Activated CD4-positive, alpha-beta T cell treated with anti-CD3 and anti-CD28 coated beads, Interleukin-2, amount 10 ng/mL, durations not matched to agents 7 days and 5 days (primary cell): ENCODE data around the gene CEACAM21. TPM values are rescaled to one million over a fixed set of nuclear protein-coding genes. Genes with fewer than 3 reads are reported as not detected.
A peak's percentile ranks its signal among the peaks of the same experiment; 100 is the strongest.

Source experiments
- CTCF ChIA-PET: fragments of 350-600 bp; sonication (Branson Sonifier 250); formaldehyde crosslinking; loops from one replicate; lab custom pipeline; 2021; ENCODE audit warnings: antibody characterized with exemption; lab: Charles Lee
- POLR2A ChIA-PET: fragments of 350-600 bp; sonication (Branson Sonifier 250); formaldehyde crosslinking; loops from one replicate; lab custom pipeline; 2021; ENCODE audit warnings: antibody characterized with exemption; lab: Charles Lee
- DNase-seq: peaks from one replicate; pipeline ENCODE4 v3.0.0-alpha.2; 2020
- H3K27ac Mint-ChIP-seq: one replicate; pipeline ENCODE4 v1.8.0; 2021; ENCODE audit warnings: mild to moderate bottlenecking, moderate library complexity, mixed read lengths
- H3K27me3 Mint-ChIP-seq: one replicate; pipeline ENCODE4 v1.8.0; 2021; ENCODE audit warnings: mixed read lengths
- H3K36me3 Mint-ChIP-seq: one replicate; pipeline ENCODE4 v1.8.0; 2021; ENCODE audit warnings: low read depth, mixed read lengths
- H3K4me1 Mint-ChIP-seq: one replicate; pipeline ENCODE4 v1.8.0; 2021; ENCODE audit warnings: mixed read lengths
- H3K4me3 Mint-ChIP-seq: one replicate; pipeline ENCODE4 v1.8.0; 2021; ENCODE audit warnings: mild to moderate bottlenecking, moderate library complexity, mixed read lengths
- H3K9me3 Mint-ChIP-seq: one replicate; pipeline ENCODE4 v1.8.0; 2021; ENCODE audit warnings: mixed read lengths
- total RNA-seq, 2 experiments: library from RNA; stranded (reverse); gene quantifications; one replicate each; pipeline ENCODE4 v1.2.3, GENCODE V29; 2021

CEACAM21 gene
- total RNA-seq, 2 experiments from 2014 or later: 72.0 to 78.3 TPM

GRCh38 chr19:41540041-41540695 is 35.8 kb upstream of the CEACAM21 start:
- no peak for DNase-seq
- no peak overlapping the region for H3K27ac Mint-ChIP-seq
- CTCF ChIA-PET: interaction anchor here (1.4 to 1.9 kb wide), 2 partner anchors 8 to 91 kb away, joined by 4 to 6 read pairs; no protein-coding TSS in a partner anchor
- H3K9me3 Mint-ChIP-seq: no peaks in the 10 kb centered on the region
- H3K27me3 Mint-ChIP-seq: no peaks in the 10 kb centered on the region
- H3K4me3 Mint-ChIP-seq: no peak overlapping the region
- POLR2A ChIA-PET: no interaction called here
- H3K4me1 Mint-ChIP-seq: peaks cover 48% of the 10 kb centered on the region
- no peaks in the 10 kb centered on the region for H3K36me3 Mint-ChIP-seq

- POLR2A ChIA-PET: interaction anchor here (1.0 kb wide), 1 partner anchor 34 kb away, joined by 3 read pairs; the partner anchor contains the start of gene CEACAM21
These were observed 33.9 kb upstream of the CEACAM21 start for GRCh38 chr19:41541990-41542584.

DNA sequence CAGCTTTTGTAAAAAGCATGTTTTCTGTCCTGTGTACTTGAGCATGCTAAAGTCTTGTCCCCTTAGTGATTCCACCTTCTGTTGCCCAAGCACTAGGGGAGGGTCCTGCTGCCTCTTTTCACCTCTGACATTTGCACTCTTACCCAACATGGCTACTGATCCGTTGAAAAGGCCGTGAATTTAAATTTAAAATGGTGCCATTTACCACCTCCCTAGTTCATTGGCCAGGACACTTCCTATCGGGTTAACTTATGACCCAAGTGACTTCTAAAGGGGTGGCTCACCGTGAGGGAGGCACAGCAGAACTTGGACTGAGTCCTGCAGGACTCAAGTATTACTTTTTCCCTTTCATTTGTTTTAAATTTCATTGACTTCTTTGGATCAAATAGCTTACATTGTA is 33.3 kb upstream of the CEACAM21 start:
- POLR2A ChIA-PET: interaction anchor here (0.7 to 1.0 kb wide), 2 partner anchors 33 to 98 kb away, joined by 3 to 5 read pairs; partner anchors contain the start of gene CEACAM21
- no peak for DNase-seq
- peak overlapping the region; percentile 28 for H3K27ac Mint-ChIP-seq
- peaks cover 60% of the 10 kb centered on the region for H3K4me1 Mint-ChIP-seq
- H3K9me3 Mint-ChIP-seq: no peaks in the 10 kb centered on the region
- H3K4me3 Mint-ChIP-seq: no peak overlapping the region
- no peaks in the 10 kb centered on the region for H3K27me3 Mint-ChIP-seq
- CTCF ChIA-PET: interaction anchor here (1.0 to 2.3 kb wide), 4 partner anchors 12 to 27 kb away, joined by 3 to 14 read pairs (median 4); no protein-coding TSS in a partner anchor
- H3K36me3 Mint-ChIP-seq: no peaks in the 10 kb centered on the region

More at GRCh38 chr19:41541990-41542584, 33.9 kb upstream of the CEACAM21 start:
- H3K9me3 Mint-ChIP-seq: no peaks in the 10 kb centered on the region
- H3K4me1 Mint-ChIP-seq: peaks cover 57% of the 10 kb centered on the region
- no peaks in the 10 kb centered on the region for H3K36me3 Mint-ChIP-seq
- peak overlapping the region; percentile 11 for H3K27ac Mint-ChIP-seq
- CTCF ChIA-PET: interaction anchor here (1.0 to 2.3 kb wide), 4 partner anchors 12 to 28 kb away, joined by 3 to 14 read pairs (median 4); no protein-coding TSS in a partner anchor
- no peak overlapping the region for H3K4me3 Mint-ChIP-seq
- DNase-seq: peak; percentile 82
- H3K27me3 Mint-ChIP-seq: no peaks in the 10 kb centered on the region

DNA sequence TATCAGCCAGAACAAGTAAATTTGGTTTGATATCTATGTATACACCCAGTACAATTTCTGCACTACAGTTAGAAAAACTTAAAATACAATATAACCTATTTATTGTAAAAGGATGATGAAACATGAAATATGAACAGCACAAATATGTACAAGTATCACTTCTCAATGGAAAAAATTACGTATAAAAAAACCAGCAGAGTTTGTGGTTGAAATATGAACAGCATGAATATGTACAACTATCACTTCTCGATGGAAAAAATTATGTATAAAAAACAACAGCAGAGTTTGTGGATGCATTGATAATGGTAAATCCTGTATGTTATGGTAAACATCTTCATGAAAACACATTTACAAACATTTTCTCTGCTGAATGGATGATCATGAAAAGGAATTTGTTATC is 32.4 kb upstream of the CEACAM21 start:
- H3K27ac Mint-ChIP-seq: peak overlapping the region; percentile 80
- no peak overlapping the region for H3K4me3 Mint-ChIP-seq
- H3K27me3 Mint-ChIP-seq: no peaks in the 10 kb centered on the region
- no peaks in the 10 kb centered on the region for H3K9me3 Mint-ChIP-seq
- no peak for DNase-seq
- H3K4me1 Mint-ChIP-seq: peaks cover 62% of the 10 kb centered on the region
- CTCF ChIA-PET: interaction anchor here (0.6 kb wide), 1 partner anchor 31 kb away, joined by 3 read pairs; no protein-coding TSS in a partner anchor
- POLR2A ChIA-PET: interaction anchor here (0.7 kb wide), 1 partner anchor 99 kb away, joined by 5 read pairs; no protein-coding TSS in a partner anchor
- H3K36me3 Mint-ChIP-seq: no peaks in the 10 kb centered on the region

DNA sequence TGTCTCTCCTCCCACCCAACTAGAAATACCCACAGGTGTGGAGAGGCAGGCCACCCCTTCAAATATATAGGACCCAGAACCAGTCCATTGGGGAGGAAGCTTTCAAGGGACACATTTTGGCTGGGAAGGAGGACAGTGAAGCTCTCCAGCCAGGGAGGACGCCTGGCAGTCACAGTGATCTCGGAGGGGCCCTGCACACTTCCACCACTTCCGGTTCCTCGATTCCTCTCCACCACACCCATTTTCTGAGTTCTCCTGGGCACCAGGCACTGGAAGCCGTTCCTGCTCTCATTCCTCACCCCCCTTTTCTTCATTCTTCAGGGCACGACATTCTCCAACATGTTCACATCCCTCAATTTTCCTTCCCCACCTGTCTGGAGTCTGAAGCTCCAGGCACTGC is 30.4 kb upstream of the CEACAM21 start:
- DNase-seq: no peak
- Mint-ChIP-seq H3K9me3 (no peaks in the 10 kb centered on the region), H3K27ac (peak overlapping the region; percentile 90), H3K4me3 (peak overlapping the region; percentile 74), H3K27me3 (no peaks in the 10 kb centered on the region), H3K36me3 (peaks cover 12% of the 10 kb centered on the region), H3K4me1 (peaks cover 65% of the 10 kb centered on the region)
- ChIA-PET CTCF (interaction anchor here (1.1 to 2.2 kb wide), 4 partner anchors 9 to 18 kb away, joined by 3 to 9 read pairs (median 6); no protein-coding TSS in a partner anchor), POLR2A (interaction anchor here (0.8 kb wide), 1 partner anchor 18 kb away, joined by 5 read pairs; no protein-coding TSS in a partner anchor)

DNA sequence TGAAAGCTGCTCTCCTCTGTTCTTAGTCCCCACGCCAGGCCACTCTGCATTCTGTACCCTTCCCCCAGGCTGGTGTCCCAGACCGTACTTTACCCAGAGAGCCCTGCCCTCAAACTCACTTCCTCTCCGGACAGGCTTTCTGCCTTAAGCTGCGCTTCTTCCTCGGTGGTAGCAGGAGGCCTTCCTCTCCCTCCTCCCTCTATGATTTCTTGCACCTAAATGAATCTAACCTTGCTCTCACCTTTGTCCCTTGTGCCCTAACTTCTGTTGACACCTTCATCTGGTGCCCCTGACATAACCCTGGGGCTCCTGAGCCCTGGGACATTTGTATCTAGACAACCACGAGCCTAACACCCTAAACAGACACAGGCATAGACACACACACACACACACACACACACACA is 29.6 kb upstream of the CEACAM21 start:
- H3K36me3 Mint-ChIP-seq: peaks cover 19% of the 10 kb centered on the region
- CTCF ChIA-PET: interaction anchor here (0.8 to 2.2 kb wide), 8 partner anchors 8 to 101 kb away, joined by 3 to 9 read pairs (median 6); no protein-coding TSS in a partner anchor
- H3K4me3 Mint-ChIP-seq: peak overlapping the region; percentile 74
- peaks cover 65% of the 10 kb centered on the region for H3K4me1 Mint-ChIP-seq
- POLR2A ChIA-PET: interaction anchor here (0.6 to 1.0 kb wide), 2 partner anchors 15 to 20 kb away, joined by 4 to 7 read pairs; no protein-coding TSS in a partner anchor
- H3K27ac Mint-ChIP-seq: peak overlapping the region; percentile 90
- no peaks in the 10 kb centered on the region for H3K27me3 Mint-ChIP-seq
- H3K9me3 Mint-ChIP-seq: no peaks in the 10 kb centered on the region
- DNase-seq: no peak

- peaks cover 65% of the 10 kb centered on the region for H3K4me1 Mint-ChIP-seq
- peak overlapping the region; percentile 74 for H3K4me3 Mint-ChIP-seq
- ChIA-PET CTCF (interaction anchor here (0.6 to 2.2 kb wide), 10 partner anchors 8 to 134 kb away, joined by 3 to 9 read pairs (median 5); no protein-coding TSS in a partner anchor), POLR2A (interaction anchor here (0.6 to 1.0 kb wide), 2 partner anchors 15 to 19 kb away, joined by 4 to 7 read pairs; no protein-coding TSS in a partner anchor)
- no peaks in the 10 kb centered on the region for H3K9me3 Mint-ChIP-seq
- H3K27me3 Mint-ChIP-seq: no peaks in the 10 kb centered on the region
- no peak for DNase-seq
- peaks cover 25% of the 10 kb centered on the region for H3K36me3 Mint-ChIP-seq
- peak overlapping the region; percentile 90 for H3K27ac Mint-ChIP-seq
These were observed 29.0 kb upstream of the CEACAM21 start for GRCh38 chr19:41546961-41547360.

DNA sequence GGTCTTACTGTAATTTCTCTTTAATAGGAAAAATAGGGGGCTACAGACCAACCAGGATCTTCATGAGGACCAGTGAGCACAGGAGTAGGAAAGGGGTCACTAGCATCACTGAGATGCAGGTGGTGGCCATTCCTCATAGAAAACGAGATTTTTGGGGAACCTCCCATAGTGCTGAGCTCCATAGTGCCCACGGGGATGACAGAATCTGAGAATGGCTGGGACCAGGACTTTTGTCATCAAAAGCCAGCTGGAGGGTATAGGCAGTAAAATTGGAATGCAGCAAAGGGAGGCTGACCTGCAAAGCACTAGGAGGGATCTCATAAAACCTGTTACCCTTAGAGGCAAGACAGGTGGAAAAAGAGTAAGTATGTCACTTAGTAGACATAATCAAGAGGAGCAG is 28.4 kb upstream of the CEACAM21 start:
- peaks cover 63% of the 10 kb centered on the region for H3K4me1 Mint-ChIP-seq
- CTCF ChIA-PET: interaction anchor here (1.1 to 2.2 kb wide), 5 partner anchors 11 to 24 kb away, joined by 3 to 9 read pairs (median 3); no protein-coding TSS in a partner anchor
- H3K36me3 Mint-ChIP-seq: peaks cover 31% of the 10 kb centered on the region
- H3K4me3 Mint-ChIP-seq: peak overlapping the region; percentile 74
- H3K9me3 Mint-ChIP-seq: no peaks in the 10 kb centered on the region
- POLR2A ChIA-PET: no interaction called here
- DNase-seq: no peak
- H3K27ac Mint-ChIP-seq: peak overlapping the region; percentile 96
- no peaks in the 10 kb centered on the region for H3K27me3 Mint-ChIP-seq

DNA sequence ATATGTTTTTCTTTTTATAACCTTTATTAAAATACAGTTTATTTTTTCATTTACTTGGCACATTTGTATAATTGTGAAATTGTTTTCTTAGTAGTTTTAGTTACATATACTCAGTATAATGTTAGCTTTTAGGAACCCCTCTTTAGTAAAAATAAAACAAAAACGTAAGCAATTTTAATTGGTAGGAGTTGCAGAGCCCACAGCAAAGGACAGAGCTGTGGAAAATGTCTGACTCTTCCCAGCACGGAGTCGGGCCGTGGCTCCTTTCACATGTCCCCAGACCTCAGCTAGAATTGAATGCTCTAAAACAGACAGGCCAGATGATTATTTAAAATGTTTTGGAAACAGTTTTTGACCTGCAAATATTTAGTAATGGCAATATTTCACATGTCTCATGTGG is 27.9 kb upstream of the CEACAM21 start:
- DNase-seq: no peak
- POLR2A ChIA-PET: interaction anchor here (0.7 kb wide), 1 partner anchor 49 kb away, joined by 3 read pairs; no protein-coding TSS in a partner anchor
- CTCF ChIA-PET: interaction anchor here (1.0 to 1.9 kb wide), 5 partner anchors 8 to 23 kb away, joined by 3 to 11 read pairs (median 3); no protein-coding TSS in a partner anchor
- Mint-ChIP-seq H3K27me3 (no peaks in the 10 kb centered on the region), H3K36me3 (peaks cover 36% of the 10 kb centered on the region), H3K9me3 (no peaks in the 10 kb centered on the region), H3K4me3 (peak overlapping the region; percentile 74), H3K27ac (peak overlapping the region; percentile 96), H3K4me1 (peaks cover 65% of the 10 kb centered on the region)

DNA sequence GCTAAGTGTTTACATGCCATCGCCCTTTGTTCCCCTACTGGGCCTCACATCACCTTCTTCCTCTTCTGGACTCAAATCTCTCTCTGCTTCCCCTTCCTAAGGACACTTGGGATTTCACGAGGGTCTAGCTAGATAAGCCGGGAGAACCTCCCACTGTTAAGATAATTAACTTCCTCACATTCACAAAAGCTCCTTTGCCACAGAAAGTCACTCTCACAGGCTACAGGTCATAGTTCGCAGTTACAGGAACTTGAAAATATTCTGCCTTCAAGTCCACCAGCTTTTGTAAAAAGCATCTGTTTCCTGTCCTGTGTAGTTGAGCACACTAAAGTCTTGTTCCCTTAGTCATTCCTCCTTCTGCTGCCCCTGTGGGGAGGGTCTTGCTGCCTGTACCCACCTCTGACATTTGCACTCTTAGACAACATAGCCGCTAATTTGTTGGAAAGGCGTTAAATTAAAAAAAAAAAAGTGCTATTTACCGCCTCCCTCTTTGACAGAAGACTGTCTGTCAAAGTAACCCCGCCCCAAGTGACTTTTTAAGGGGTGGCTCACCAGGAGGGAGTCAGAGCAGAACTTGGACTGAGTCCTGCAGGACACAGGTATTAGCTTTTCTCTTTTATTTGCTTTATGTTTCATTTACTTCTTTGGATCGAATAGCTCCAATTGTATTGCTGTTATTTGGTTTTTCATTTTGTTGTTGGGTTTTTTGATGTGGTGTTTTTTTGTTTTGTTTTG is 26.8 kb upstream of the CEACAM21 start:
- Mint-ChIP-seq H3K9me3 (peaks cover 5% of the 10 kb centered on the region), H3K4me1 (peaks cover 67% of the 10 kb centered on the region), H3K27ac (peak overlapping the region; percentile 96), H3K4me3 (peak overlapping the region; percentile 91), H3K27me3 (no peaks in the 10 kb centered on the region), H3K36me3 (peaks cover 46% of the 10 kb centered on the region)
- DNase-seq: peak; percentile 92
- POLR2A ChIA-PET: interaction anchor here (0.6 to 0.7 kb wide), 2 partner anchors 14 to 100 kb away, joined by 3 read pairs; no protein-coding TSS in a partner anchor
- CTCF ChIA-PET: interaction anchor here (0.9 to 2.5 kb wide), 8 partner anchors 10 to 110 kb away, joined by 3 to 11 read pairs (median 4); partner anchors contain the start of gene DMAC2

DNA sequence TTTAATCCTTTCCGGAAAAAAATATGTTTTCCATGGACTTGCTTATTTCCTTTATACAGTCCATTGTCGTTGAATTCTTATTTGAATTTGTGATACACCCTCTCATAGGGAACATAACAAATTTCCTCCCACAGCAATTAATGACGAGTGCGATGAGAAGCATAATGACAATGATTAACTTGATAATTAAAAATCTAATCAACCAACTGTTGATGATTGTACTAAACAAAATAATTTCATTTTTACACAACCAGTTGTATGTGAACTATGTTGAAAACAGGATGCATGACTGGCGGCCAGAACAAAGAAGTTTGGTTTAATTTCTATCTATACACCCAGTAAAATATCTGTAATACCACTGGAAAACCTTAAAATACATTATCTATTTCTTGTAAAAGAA is 26.1 kb upstream of the CEACAM21 start:
- DNase-seq: no peak
- Mint-ChIP-seq H3K27me3 (no peaks in the 10 kb centered on the region), H3K4me3 (peak overlapping the region; percentile 91), H3K9me3 (peaks cover 6% of the 10 kb centered on the region), H3K36me3 (peaks cover 54% of the 10 kb centered on the region), H3K27ac (peak overlapping the region; percentile 96), H3K4me1 (peaks cover 67% of the 10 kb centered on the region)
- CTCF ChIA-PET: interaction anchor here (0.9 to 2.5 kb wide), 6 partner anchors 14 to 111 kb away, joined by 3 to 11 read pairs (median 6); partner anchors contain the start of gene DMAC2
- POLR2A ChIA-PET: no interaction called here
